Caco-2 (cell line): Measurements from ENCODE around the gene FYTTD1. TPM values are rescaled to one million over a fixed set of nuclear protein-coding genes. Genes with fewer than 3 reads are reported as not detected.

ENCODE experiments used
- BruUV-seq: library from RNA; stranded (reverse); fragments of 400-500 nt; replicated peaks from 2 replicates; lab custom pipeline; 2021; lab: Mats Ljungman, UMichigan
- CTCF ChIA-PET: fragments of 300-600 bp; sonication (Branson Sonifier 250); formaldehyde crosslinking; loops from one replicate; lab custom pipeline; 2022; ENCODE audit warnings: antibody characterized with exemption; lab: Charles Lee
- POLR2A ChIA-PET: fragments of 300-600 bp; sonication (Branson Sonifier 250); formaldehyde crosslinking; loops from one replicate; lab custom pipeline; 2022; ENCODE audit warnings: antibody characterized with exemption; lab: Charles Lee
- DNase-seq, 2 experiments: peaks; one replicate each; pipeline versions ENCODE4 v3.0.0 to v3.0.0-alpha.2; 2020 to 2022
- H3K27me3 ChIP-seq: replicated peaks from 2 replicates; pipeline ENCODE4 v1.6.0; 2011; ENCODE audit warnings: low read length; ENCODE audit not compliant: control insufficient read depth, insufficient read depth
- H3K36me3 ChIP-seq: 2 replicates; pipeline ENCODE4 v1.5.1; 2011; ENCODE audit warnings: low read length; ENCODE audit not compliant: control insufficient read depth, insufficient read depth
- H3K4me1 ChIP-seq: fragments of 250-450 bp; sonication (Bioruptor Pico); 2 replicates; pipeline ENCODE4 v1.5.1; 2020; ENCODE audit warnings: mild to moderate bottlenecking
- H3K4me3 ChIP-seq: 2 replicates; pipeline ENCODE4 v1.5.1; 2011; ENCODE audit warnings: low read depth, mild to moderate bottlenecking, control low read depth, low read length
- H3K9me3 ChIP-seq: fragments of 250-450 bp; sonication (Bioruptor Pico); 2 replicates; pipeline ENCODE4 v1.5.1; 2020; ENCODE audit warnings: mild to moderate bottlenecking, moderate library complexity
- H3K27ac Mint-ChIP-seq: one replicate; pipeline ENCODE4 v1.8.0; 2022; ENCODE audit warnings: mixed read lengths; ENCODE audit not compliant: unreplicated experiment
- H3K27me3 Mint-ChIP-seq: one replicate; pipeline ENCODE4 v1.8.0; 2022; ENCODE audit warnings: mixed read lengths; ENCODE audit not compliant: insufficient read depth, unreplicated experiment
- H3K36me3 Mint-ChIP-seq: one replicate; pipeline ENCODE4 v1.8.0; 2022; ENCODE audit warnings: mild to moderate bottlenecking, mixed read lengths; ENCODE audit not compliant: insufficient read depth, unreplicated experiment
- H3K4me1 Mint-ChIP-seq: one replicate; pipeline ENCODE4 v1.8.0; 2022; ENCODE audit warnings: low read depth, mixed read lengths; ENCODE audit not compliant: unreplicated experiment
- H3K4me3 Mint-ChIP-seq: one replicate; pipeline ENCODE4 v1.8.0; 2022; ENCODE audit warnings: mild to moderate bottlenecking, moderate library complexity, mixed read lengths; ENCODE audit not compliant: unreplicated experiment
- H3K9me3 Mint-ChIP-seq: one replicate; pipeline ENCODE4 v1.8.0; 2022; ENCODE audit warnings: mixed read lengths; ENCODE audit not compliant: unreplicated experiment
- intact Hi-C: fragments of 100-400 bp; cut with micrococcal nuclease; formaldehyde crosslinking; loops from one replicate; pipeline ENCODE4 v1.10.0; 2022; ENCODE audit not compliant: unreplicated experiment
- total RNA-seq: library from RNA; stranded (reverse); gene quantifications from 2 replicates; pipeline ENCODE4 v1.2.3, GENCODE V29; 2022
- TF ChIP-seq, protein P1 (sequence below), 2 experiments: fragments of 200-600 bp in 1 of 2; IDR thresholded peaks; 1 replicate in 1 of 2; 2 replicates in 1 of 2; pipeline versions ENCODE4 v1.5.1 to v1.8.0; 2011 to 2022; ENCODE audit warnings: antibody characterized with exemption in 1 of 2, control low read depth in 1 of 2, inconsistent platforms in 1 of 2, low read depth in 1 of 2, low read length in 1 of 2, mild to moderate bottlenecking in 1 of 2, moderate library complexity in 1 of 2; ENCODE audit not compliant: insufficient read depth in 1 of 2, severe bottlenecking in 1 of 2, unreplicated experiment in 1 of 2

Gene FYTTD1
- total RNA-seq, 1 experiment from 2014 or later, result 41.6 TPM

DNA sequence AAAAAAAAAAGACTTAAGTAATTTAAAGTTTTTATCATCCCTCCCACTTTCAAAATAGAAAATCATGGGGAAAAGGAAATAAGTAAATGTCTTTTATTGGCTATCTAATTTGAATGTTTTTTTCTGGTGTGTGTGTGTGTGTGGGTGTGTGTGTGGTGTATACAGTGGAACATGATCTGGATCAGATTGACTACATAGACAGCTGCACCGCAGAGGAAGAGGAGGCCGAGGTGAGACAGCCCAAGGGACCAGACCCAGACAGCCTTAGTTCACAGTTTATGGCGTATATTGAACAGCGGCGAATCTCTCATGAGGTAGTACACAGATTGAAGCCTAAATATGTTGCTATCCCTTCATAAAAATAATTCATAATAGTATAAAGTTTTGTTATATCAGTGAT lies 85.8 kb downstream of the FYTTD1 start:
- H3K9me3 ChIP-seq, result no peaks in the 10 kb centered on the region
- H3K4me3 ChIP-seq, result no peak overlapping the region
- H3K9me3 Mint-ChIP-seq, result no peaks in the 10 kb centered on the region
- TF ChIP-seq, protein P1, sequence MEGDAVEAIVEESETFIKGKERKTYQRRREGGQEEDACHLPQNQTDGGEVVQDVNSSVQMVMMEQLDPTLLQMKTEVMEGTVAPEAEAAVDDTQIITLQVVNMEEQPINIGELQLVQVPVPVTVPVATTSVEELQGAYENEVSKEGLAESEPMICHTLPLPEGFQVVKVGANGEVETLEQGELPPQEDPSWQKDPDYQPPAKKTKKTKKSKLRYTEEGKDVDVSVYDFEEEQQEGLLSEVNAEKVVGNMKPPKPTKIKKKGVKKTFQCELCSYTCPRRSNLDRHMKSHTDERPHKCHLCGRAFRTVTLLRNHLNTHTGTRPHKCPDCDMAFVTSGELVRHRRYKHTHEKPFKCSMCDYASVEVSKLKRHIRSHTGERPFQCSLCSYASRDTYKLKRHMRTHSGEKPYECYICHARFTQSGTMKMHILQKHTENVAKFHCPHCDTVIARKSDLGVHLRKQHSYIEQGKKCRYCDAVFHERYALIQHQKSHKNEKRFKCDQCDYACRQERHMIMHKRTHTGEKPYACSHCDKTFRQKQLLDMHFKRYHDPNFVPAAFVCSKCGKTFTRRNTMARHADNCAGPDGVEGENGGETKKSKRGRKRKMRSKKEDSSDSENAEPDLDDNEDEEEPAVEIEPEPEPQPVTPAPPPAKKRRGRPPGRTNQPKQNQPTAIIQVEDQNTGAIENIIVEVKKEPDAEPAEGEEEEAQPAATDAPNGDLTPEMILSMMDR (IDR thresholded peaks at IDR 0.05; ENCODE audit: insufficient read depth in 1 of 2, low read depth in 1 of 2, low read length in 1 of 2, severe bottlenecking in 1 of 2, unreplicated experiment in 1 of 2), result no peak
- intact Hi-C loops, result no loop called here
- H3K4me1 Mint-ChIP-seq, result no peaks in the 10 kb centered on the region
- no peaks in the 10 kb centered on the region; the same call in 1 of the 2 replicates for H3K36me3 ChIP-seq
- ChIA-PET POLR2A (no interaction called here), CTCF (no interaction called here)
- H3K4me3 Mint-ChIP-seq, result no peak overlapping the region
- no peak for DNase-seq
- peaks cover 32% of the 10 kb centered on the region for H3K36me3 Mint-ChIP-seq
- H3K27me3 Mint-ChIP-seq, result no peaks in the 10 kb centered on the region
- no peaks in the 10 kb centered on the region for H3K4me1 ChIP-seq
- no peak overlapping the region for H3K27ac Mint-ChIP-seq
- no TSS peak for BruUV-seq
- no peaks in the 10 kb centered on the region for H3K27me3 ChIP-seq

DNA sequence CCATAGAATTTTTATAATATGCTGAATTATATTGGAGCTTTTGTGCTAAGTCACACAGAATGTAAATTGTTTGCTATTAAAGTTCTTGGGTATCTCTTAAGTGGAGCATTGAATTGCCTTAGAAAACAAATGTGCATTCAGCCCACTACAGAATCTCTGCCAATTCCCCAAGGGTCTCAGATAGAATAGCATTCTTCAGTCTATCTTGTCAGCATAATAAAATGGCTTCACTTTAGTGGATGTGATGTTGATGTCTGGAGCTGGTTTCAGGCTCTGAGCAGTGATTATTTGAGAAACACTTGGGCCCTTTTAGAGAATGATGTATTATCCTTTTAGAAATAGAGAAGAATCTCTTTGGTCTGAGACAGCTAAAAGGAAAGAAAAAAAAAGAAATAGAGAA lies 86.6 kb downstream of the FYTTD1 start:
- DNase-seq, result no peak
- no TSS peak for BruUV-seq
- H3K9me3 Mint-ChIP-seq, result no peaks in the 10 kb centered on the region
- peaks cover 32% of the 10 kb centered on the region for H3K36me3 Mint-ChIP-seq
- H3K36me3 ChIP-seq, result peaks cover 2% of the 10 kb centered on the region; the same call in 1 of the 2 replicates
- no peaks in the 10 kb centered on the region for H3K27me3 ChIP-seq
- H3K27ac Mint-ChIP-seq, result no peak overlapping the region
- no peaks in the 10 kb centered on the region for H3K4me1 ChIP-seq
- TF ChIP-seq, protein P1 (IDR thresholded peaks at IDR 0.05; ENCODE audit: insufficient read depth in 1 of 2, low read depth in 1 of 2, low read length in 1 of 2, severe bottlenecking in 1 of 2, unreplicated experiment in 1 of 2), result no peak
- H3K4me1 Mint-ChIP-seq, result no peaks in the 10 kb centered on the region
- CTCF ChIA-PET, result no interaction called here
- intact Hi-C loops, result no loop called here
- no peaks in the 10 kb centered on the region for H3K27me3 Mint-ChIP-seq
- H3K9me3 ChIP-seq, result no peaks in the 10 kb centered on the region
- POLR2A ChIA-PET, result no interaction called here
- no peak overlapping the region for H3K4me3 Mint-ChIP-seq
- H3K4me3 ChIP-seq, result no peak overlapping the region

Other genes with a start within 250 kb of the FYTTD1 start
- gene BDH1, start 193.9 kb upstream of the FYTTD1 start, total RNA-seq, result 41.8 and 43.8 TPM in 2 replicates
- 10.6 and 14.5 TPM in 2 replicates for gene RUBCN, start 13.0 kb upstream of the FYTTD1 start, total RNA-seq
- gene LRCH3, start 41.4 kb downstream of the FYTTD1 start, total RNA-seq, result 38.7 and 51.8 TPM in 2 replicates
- 880 and 900 TPM in 2 replicates for gene RPL35A, start 200.3 kb downstream of the FYTTD1 start, total RNA-seq
- gene LMLN, start 210.3 kb downstream of the FYTTD1 start, total RNA-seq, result 2.4 and 2.5 TPM in 2 replicates